Endothelial cell of umbilical vein (primary cell): ENCODE data around the gene COASY. TPM values are rescaled to one million over a fixed set of nuclear protein-coding genes. Genes with fewer than 3 reads are reported as not detected.

ENCODE experiments used
- BruUV-seq: library from RNA; stranded (reverse); fragments of 400-500 nt; replicated peaks from 2 replicates; lab custom pipeline; 2021; lab: Mats Ljungman, UMichigan
- CTCF ChIA-PET: fragments of 300-600, 350-600 bp; sonication (Branson Sonifier 250); formaldehyde crosslinking; loops from one replicate; lab custom pipeline; 2021; ENCODE audit warnings: antibody characterized with exemption, inconsistent platforms; lab: Charles Lee
- POLR2A ChIA-PET: fragments of 300-600, 350-600 bp; sonication (Branson Sonifier 250); formaldehyde crosslinking; loops from one replicate; lab custom pipeline; 2021; ENCODE audit warnings: antibody characterized with exemption, inconsistent platforms; lab: Charles Lee
- DNase-seq: peaks from one replicate; pipeline ENCODE4 v3.0.0-alpha.2; 2011; ENCODE audit warnings: low read depth, low spot score
- FAIRE-seq: peaks from 2 replicates; lab custom pipeline; 2011; peaks lifted over from hg19 to GRCh38; lab: Jason Lieb, UNC
- H2AFZ ChIP-seq: 2 replicates; pipeline ENCODE4 v1.6.0; 2012; ENCODE audit warnings: low read depth, low read length, control low read depth, inconsistent platforms
- H3K27ac ChIP-seq: 2 replicates; pipeline ENCODE4 v1.5.1; 2011; ENCODE audit warnings: low read depth, mild to moderate bottlenecking, control low read depth, low read length, moderate library complexity; ENCODE audit not compliant: insufficient read depth
- H3K27me3 ChIP-seq, 2 experiments: 2 replicates each; pipeline versions ENCODE4 v1.6.0 to v1.6.1; 2011; ENCODE audit warnings: low read length in 2 of 2, mixed read lengths in 1 of 2; ENCODE audit not compliant: control insufficient read depth in 2 of 2, insufficient read depth in 2 of 2
- H3K36me3 ChIP-seq, 2 experiments: 2 replicates in 1 of 2; 3 replicates in 1 of 2; pipeline ENCODE4 v1.5.1; 2011; ENCODE audit warnings: low read length in 2 of 2, mild to moderate bottlenecking in 1 of 2, moderate library complexity in 1 of 2; ENCODE audit not compliant: control insufficient read depth in 2 of 2, insufficient read depth in 2 of 2; ENCODE audit errors: extremely low read depth in 1 of 2
- H3K4me1 ChIP-seq: 3 replicates; pipeline ENCODE4 v1.5.1; 2011; ENCODE audit warnings: mild to moderate bottlenecking, low read length; ENCODE audit not compliant: control insufficient read depth, insufficient read depth; ENCODE audit errors: extremely low read depth
- H3K4me2 ChIP-seq: 2 replicates; pipeline ENCODE4 v1.6.1; 2011; ENCODE audit warnings: low read length, control low read depth, mixed read lengths; ENCODE audit not compliant: insufficient read depth
- H3K4me3 ChIP-seq, 3 experiments: fragments of 200-600 bp in 1 of 3; sonication (generic), shearing (Covaris generic) in 1 of 3; replicated peaks in 1 of 3; 2 replicates each; pipeline ENCODE4 v1.5.1; 2011 to 2016; ENCODE audit warnings: control low read depth in 3 of 3, low read length in 3 of 3, mild to moderate bottlenecking in 2 of 3, inconsistent platforms in 1 of 3, low read depth in 1 of 3, moderate library complexity in 1 of 3; ENCODE audit not compliant: insufficient read depth in 1 of 3
- H3K79me2 ChIP-seq: 2 replicates; pipeline ENCODE4 v1.6.0; 2012; ENCODE audit warnings: low read length, inconsistent platforms; ENCODE audit not compliant: control insufficient read depth, insufficient read depth
- H3K9ac ChIP-seq: replicated peaks from 2 replicates; pipeline ENCODE3; 2011; ENCODE audit warnings: low read length, control low read depth; ENCODE audit not compliant: insufficient read depth; ENCODE audit errors: extremely low read depth
- H3K9me1 ChIP-seq: replicated peaks from 3 replicates; pipeline ENCODE4 v1.6.0; 2011; ENCODE audit warnings: mild to moderate bottlenecking, low read length; ENCODE audit not compliant: control insufficient read depth, insufficient read depth; ENCODE audit errors: extremely low read depth
- H3K9me3 ChIP-seq: replicated peaks from 2 replicates; pipeline ENCODE4 v1.5.1; 2012; ENCODE audit warnings: low read length, inconsistent platforms; ENCODE audit not compliant: control insufficient read depth, insufficient read depth
- H4K20me1 ChIP-seq: replicated peaks from 2 replicates; pipeline ENCODE3; 2011; ENCODE audit warnings: mild to moderate bottlenecking, low read length; ENCODE audit not compliant: control insufficient read depth, insufficient read depth; ENCODE audit errors: extremely low read depth
- CTCF ChIP-seq, 2 donors: IDR thresholded peaks; 1 replicate in 1 of 2; 2 replicates in 1 of 2; pipeline ENCODE4 v1.5.1; 2011; ENCODE audit warnings: low read length in 2 of 2, mild to moderate bottlenecking in 2 of 2, moderate library complexity in 2 of 2, control low read depth in 1 of 2, inconsistent platforms in 1 of 2, low read depth in 1 of 2; ENCODE audit not compliant: insufficient read depth in 1 of 2; ENCODE audit errors: extremely low read depth in 1 of 2
- EZH2 ChIP-seq: IDR thresholded peaks from 2 replicates; pipeline ENCODE4 v1.6.1; 2012; ENCODE audit warnings: borderline replicate concordance, low read depth, mild to moderate bottlenecking, moderate library complexity, low read length, inconsistent platforms; ENCODE audit not compliant: severe bottlenecking
- FOS ChIP-seq: IDR thresholded peaks from 2 replicates; pipeline ENCODE4 v1.6.1; 2011; ENCODE audit warnings: mild to moderate bottlenecking, low read length, moderate library complexity, borderline replicate concordance; ENCODE audit not compliant: insufficient read depth
- GATA2 ChIP-seq: IDR thresholded peaks from 2 replicates; pipeline ENCODE4 v1.7.0; 2011; ENCODE audit warnings: low read depth, mild to moderate bottlenecking, moderate library complexity, mixed read lengths, low read length; ENCODE audit not compliant: insufficient read length, insufficient read depth
- JUN ChIP-seq: IDR thresholded peaks from 2 replicates; pipeline ENCODE4 v1.6.1; 2011; ENCODE audit warnings: borderline replicate concordance, low read depth; ENCODE audit not compliant: insufficient read length, insufficient read depth
- MYC ChIP-seq: IDR thresholded peaks from one replicate; pipeline ENCODE4 v1.6.1; 2011; ENCODE audit warnings: mild to moderate bottlenecking, low read depth, low read length
- POLR2A ChIP-seq: IDR thresholded peaks from 2 replicates; pipeline ENCODE4 v1.6.1; 2012; ENCODE audit warnings: low read depth, mild to moderate bottlenecking, control low read depth, low read length
- POLR2AphosphoS5 ChIP-seq: IDR thresholded peaks from 2 replicates; pipeline ENCODE4 v1.6.1; 2012; ENCODE audit warnings: low read depth, mild to moderate bottlenecking, control low read depth, low read length, moderate library complexity; ENCODE audit not compliant: insufficient read depth
- dilution Hi-C: fragments of 300-500 bp; cut with MboI; formaldehyde crosslinking; loops from one replicate; pipeline ENCODE4 v1.15.0; 2019; ENCODE audit warnings: low sequenced_read_pairs; ENCODE audit not compliant: extremely low pct_ligation_motif_present
- intact Hi-C: fragments of 100-400 bp; cut with micrococcal nuclease; formaldehyde crosslinking; loops from one replicate; pipeline ENCODE4 v1.10.0; 2022
- polyA plus RNA-seq, 4 experiments: library from polyadenylated mRNA; depleted of rRNA in 3 of 4; stranded (reverse) in 3 of 4; unstranded in 1 of 4; fragments of >200 nt; gene quantifications; 2 replicates each; pipeline versions ENCODE4 v1.2.1 to v1.2.3, GENCODE V29; 2011 to 2012; ENCODE audit warnings: missing spikeins in 1 of 4
- total RNA-seq: library from RNA; stranded (reverse); gene quantifications from 2 replicates; pipeline ENCODE4 v1.2.3, GENCODE V29; 2021
- TF ChIP-seq, protein P1 (sequence below): IDR thresholded peaks from 2 replicates; pipeline ENCODE4 v1.6.1; 2011; ENCODE audit not compliant: insufficient read depth, insufficient read length

The COASY gene
- total and polyA plus RNA-seq, 2 donors (not counting 3 experiments of a cell fraction or from before 2014, with no cell fraction given) = 39.6 to 69.2 TPM

DNA sequence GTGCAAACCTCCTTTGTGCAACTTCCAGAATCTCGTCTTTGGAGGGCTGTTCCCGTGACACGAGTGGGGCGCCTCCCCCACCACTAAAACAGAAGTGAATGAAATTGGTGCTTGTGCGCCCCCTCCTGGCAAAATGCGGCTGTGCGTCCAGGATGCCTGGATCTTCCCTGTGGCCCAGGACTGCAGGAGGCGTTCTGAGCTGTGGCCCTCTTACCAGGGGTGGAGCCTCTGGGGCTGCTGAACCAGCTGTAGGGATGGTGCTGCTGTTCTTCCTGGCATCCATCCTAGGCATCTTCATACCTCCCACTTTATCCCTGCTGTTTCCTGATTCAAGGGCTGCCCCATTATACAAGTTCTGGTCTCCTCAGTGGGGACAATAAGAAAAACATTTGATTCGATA, 44.4 kb upstream of the COASY start:
- intact Hi-C loops (loop anchor here (1.0 kb wide), 4 partner anchors 89 to 205 kb away; partner anchors contain the start of gene STAT3), dilution Hi-C loops (loop anchor here (25.0 kb wide), 1 partner anchor 180 kb away; no protein-coding TSS in a partner anchor)
- Histone ChIP-seq H3K4me2 (peak overlapping the region; percentile 80), H3K27me3 (no peaks in the 10 kb centered on the region), H3K9ac (peak overlapping the region; percentile 85), H3K9me3 (no peaks in the 10 kb centered on the region), H3K27ac (peak overlapping the region; percentile 100), H3K4me1 (peaks cover 51% of the 10 kb centered on the region), H3K9me1 (no peaks in the 10 kb centered on the region), H3K79me2 (no peaks in the 10 kb centered on the region), H4K20me1 (no peaks in the 10 kb centered on the region), H3K4me3 (no peak overlapping the region), H3K36me3 (peaks cover 0 to 3% of the 10 kb centered on the region in 2 experiments), H2AFZ (no peak overlapping the region)
- ChIA-PET CTCF (interaction anchor here (0.6 to 5.4 kb wide), 60 partner anchors 10 to 492 kb away, joined by 3 to 190 read pairs (median 6); partner anchors contain the start of genes CAVIN1, KAT2A, NAGLU and PSMC3IP), POLR2A (interaction anchor here (0.6 to 4.5 kb wide), 7 partner anchors 10 to 399 kb away, joined by 4 to 38 read pairs (median 10); partner anchors contain the start of gene CAVIN1)
- BruUV-seq = no TSS peak
- DNase-seq (peak; percentile 90), FAIRE-seq (no peak)
- TF ChIP-seq EZH2 = no peak
- TF ChIP-seq GATA2 = no peak
- TF ChIP-seq MYC = no peak
- TF ChIP-seq FOS = no peak
- TF ChIP-seq POLR2A = peak; percentile 54
- TF ChIP-seq POLR2AphosphoS5 = peak; percentile 78
- no peak for TF ChIP-seq JUN
- peak; percentile 92 to 98 for TF ChIP-seq CTCF (IDR thresholded peaks at IDR 0.05; ENCODE audit: extremely low read depth in 1 of 2, insufficient read depth in 1 of 2, low read depth in 1 of 2, low read length in 2 of 2)
- TF ChIP-seq, protein P1, sequence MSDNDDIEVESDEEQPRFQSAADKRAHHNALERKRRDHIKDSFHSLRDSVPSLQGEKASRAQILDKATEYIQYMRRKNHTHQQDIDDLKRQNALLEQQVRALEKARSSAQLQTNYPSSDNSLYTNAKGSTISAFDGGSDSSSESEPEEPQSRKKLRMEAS = no peak
